Uterus (tissue), 4 donors: ENCODE data around the gene TMEM204. TPM values are rescaled to one million over a fixed set of nuclear protein-coding genes. Genes with fewer than 3 reads are reported as not detected.

ENCODE experiments used
- DNase-seq, 2 donors: peaks; one replicate each; pipeline ENCODE4 v3.0.0-alpha.2; 2019 to 2020
- H3K27ac ChIP-seq, 2 donors: fragments of 200-600 bp; sonication (generic); 1 replicate in 1 of 2; 2 replicates in 1 of 2; pipeline ENCODE4 v1.5.1; 2016 to 2018
- H3K27me3 ChIP-seq, 2 donors: fragments of 200-600 bp; sonication (generic); one replicate each; pipeline ENCODE4 v1.5.1; 2018 to 2019; ENCODE audit warnings: control low read depth in 1 of 2
- H3K36me3 ChIP-seq, 2 donors: fragments of 200-600 bp; sonication (generic); one replicate each; pipeline ENCODE4 v1.5.1; 2019; ENCODE audit warnings: control low read depth in 1 of 2
- H3K4me1 ChIP-seq, 2 donors: fragments of 200-600 bp; sonication (generic); one replicate each; pipeline ENCODE4 v1.5.1; 2018 to 2019; ENCODE audit warnings: control low read depth in 1 of 2
- H3K4me3 ChIP-seq, 2 donors: fragments of 200-600 bp; sonication (generic); 1 replicate in 1 of 2; 2 replicates in 1 of 2; pipeline ENCODE4 v1.5.1; 2018 to 2019; ENCODE audit warnings: mild to moderate bottlenecking in 1 of 2
- H3K9me3 ChIP-seq, 2 donors: fragments of 200-600 bp; sonication (generic); one replicate each; pipeline ENCODE4 v1.5.1; 2019; ENCODE audit warnings: control low read depth in 1 of 2
- POLR2A ChIP-seq, 2 donors: fragments of 450-650 bp; IDR thresholded peaks; one replicate each; pipeline ENCODE4 v1.6.1; 2016; ENCODE audit warnings: antibody characterized with exemption in 2 of 2, mild to moderate bottlenecking in 1 of 2, moderate library complexity in 1 of 2
- intact Hi-C: fragments of 100-400 bp; cut with DNase I; formaldehyde crosslinking; loops from one replicate; pipeline ENCODE4 v1.15.1; 2023; ENCODE audit warnings: low total_unique reads
- total RNA-seq, 4 donors: library from RNA; depleted of rRNA in 3 of 4; stranded (reverse); fragments of >200 nt in 3 of 4; gene quantifications; one replicate each; pipeline versions ENCODE4 v1.1.0 to v1.2.4, GENCODE V29; 2014 to 2023
- TF ChIP-seq, protein P1 (sequence below), 4 experiments: fragments of 200-600 bp in 2 of 4; fragments of 450-650 bp in 2 of 4; sonication (generic) in 2 of 4; IDR thresholded peaks; one replicate each; pipeline ENCODE4 v1.5.1; 2016 to 2019; ENCODE audit warnings: antibody characterized with exemption in 4 of 4, mild to moderate bottlenecking in 2 of 4, moderate library complexity in 1 of 4
- donor health status: DM: yes; HTN: yes; CAD: no.

TMEM204 gene
- total RNA-seq, 4 donors from 2014 or later = 24.8 to 45.3 (median 39.3) TPM

DNA sequence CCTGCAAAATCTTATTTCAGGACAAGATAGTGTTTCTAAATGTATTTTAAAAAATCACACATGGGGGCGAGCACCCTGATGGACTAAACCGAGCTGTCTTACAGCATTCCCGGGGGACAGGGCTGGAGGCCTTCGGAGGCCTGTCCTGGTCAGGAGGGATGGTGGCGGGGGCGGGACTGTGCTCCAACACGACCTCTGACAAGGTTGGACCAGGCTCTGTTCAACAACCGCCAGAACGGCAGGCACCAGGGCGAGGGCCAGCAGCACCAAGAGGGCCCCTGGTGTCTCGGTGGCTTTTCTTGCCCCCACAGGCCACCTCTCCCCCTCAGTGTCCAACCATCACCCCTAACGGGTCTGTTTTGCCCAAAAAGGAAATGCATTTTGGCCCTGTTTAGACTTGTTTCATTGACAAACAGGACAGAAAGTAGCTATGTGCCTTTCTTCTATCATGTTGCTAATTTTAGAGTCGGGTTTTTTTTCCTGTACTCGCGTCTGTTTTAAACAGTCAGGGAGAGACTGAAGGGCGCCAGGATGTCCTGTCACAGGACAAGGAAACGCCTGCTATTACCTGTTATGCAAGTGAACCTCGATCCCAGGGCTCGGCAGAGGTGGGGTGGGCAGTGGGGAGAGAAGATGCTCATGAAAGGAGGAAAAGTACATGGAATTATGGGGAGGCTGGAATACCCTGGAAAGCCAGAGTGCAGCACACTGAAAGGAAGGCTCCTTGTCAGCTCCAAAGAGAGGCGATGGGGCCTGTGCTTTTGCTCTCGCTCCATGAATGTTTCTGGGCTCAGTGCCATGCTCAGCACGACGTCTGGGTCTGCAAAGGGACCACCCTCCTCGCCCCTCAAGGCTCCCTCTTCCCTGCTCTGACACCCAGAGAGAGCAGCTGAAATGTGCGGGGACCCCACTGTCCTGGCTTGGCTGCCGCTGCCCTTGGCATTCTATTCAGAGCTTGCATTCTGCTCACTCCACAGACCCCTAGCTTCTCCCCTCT, 11.9 kb downstream of the TMEM204 start:
- peak overlapping the region; percentile 73 to 77 for H3K27ac ChIP-seq
- intact Hi-C loops = no loop called here
- TF ChIP-seq POLR2A (IDR thresholded peaks at IDR 0.05) = no peak
- TF ChIP-seq, protein P1, sequence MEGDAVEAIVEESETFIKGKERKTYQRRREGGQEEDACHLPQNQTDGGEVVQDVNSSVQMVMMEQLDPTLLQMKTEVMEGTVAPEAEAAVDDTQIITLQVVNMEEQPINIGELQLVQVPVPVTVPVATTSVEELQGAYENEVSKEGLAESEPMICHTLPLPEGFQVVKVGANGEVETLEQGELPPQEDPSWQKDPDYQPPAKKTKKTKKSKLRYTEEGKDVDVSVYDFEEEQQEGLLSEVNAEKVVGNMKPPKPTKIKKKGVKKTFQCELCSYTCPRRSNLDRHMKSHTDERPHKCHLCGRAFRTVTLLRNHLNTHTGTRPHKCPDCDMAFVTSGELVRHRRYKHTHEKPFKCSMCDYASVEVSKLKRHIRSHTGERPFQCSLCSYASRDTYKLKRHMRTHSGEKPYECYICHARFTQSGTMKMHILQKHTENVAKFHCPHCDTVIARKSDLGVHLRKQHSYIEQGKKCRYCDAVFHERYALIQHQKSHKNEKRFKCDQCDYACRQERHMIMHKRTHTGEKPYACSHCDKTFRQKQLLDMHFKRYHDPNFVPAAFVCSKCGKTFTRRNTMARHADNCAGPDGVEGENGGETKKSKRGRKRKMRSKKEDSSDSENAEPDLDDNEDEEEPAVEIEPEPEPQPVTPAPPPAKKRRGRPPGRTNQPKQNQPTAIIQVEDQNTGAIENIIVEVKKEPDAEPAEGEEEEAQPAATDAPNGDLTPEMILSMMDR (IDR thresholded peaks at IDR 0.05) = no peak
- no peak overlapping the region for H3K4me3 ChIP-seq
- H3K36me3 ChIP-seq = no peaks in the 10 kb centered on the region
- H3K27me3 ChIP-seq = no peaks in the 10 kb centered on the region
- H3K9me3 ChIP-seq = no peaks in the 10 kb centered on the region
- peaks cover 0 to 28% of the 10 kb centered on the region in 2 donors for H3K4me1 ChIP-seq
- DNase-seq = peak in 1 of 2 donors; percentile 67

DNA sequence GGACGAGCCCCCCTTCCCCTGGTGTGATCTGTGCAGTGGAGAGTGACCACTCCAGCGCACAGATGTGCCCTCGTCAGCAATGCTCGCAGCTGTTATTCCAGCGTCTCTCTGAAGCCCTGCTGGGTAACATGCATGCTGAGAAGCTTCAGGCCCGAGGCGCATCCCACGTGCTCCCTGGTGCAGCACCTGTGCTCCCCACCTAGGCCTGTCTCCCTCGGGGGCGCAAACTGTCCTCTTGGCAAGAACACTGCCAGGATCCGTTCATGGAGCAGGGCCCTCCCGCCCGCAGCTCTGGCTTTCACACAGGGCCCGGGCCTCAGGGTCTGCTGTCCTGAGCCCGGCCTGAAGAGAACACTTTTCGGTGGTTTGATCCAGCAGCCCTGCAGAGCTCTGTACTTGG, 13.0 kb downstream of the TMEM204 start:
- TF ChIP-seq, protein P1 (IDR thresholded peaks at IDR 0.05) = no peak
- peaks cover 0 to 28% of the 10 kb centered on the region in 2 donors for H3K4me1 ChIP-seq
- no peaks in the 10 kb centered on the region for H3K9me3 ChIP-seq
- peak overlapping the region in 1 of 2 donors; percentile 77 for H3K27ac ChIP-seq
- intact Hi-C loops = no loop called here
- H3K36me3 ChIP-seq = no peaks in the 10 kb centered on the region
- no peaks in the 10 kb centered on the region for H3K27me3 ChIP-seq
- no peak overlapping the region for H3K4me3 ChIP-seq
- no peak for DNase-seq

DNA sequence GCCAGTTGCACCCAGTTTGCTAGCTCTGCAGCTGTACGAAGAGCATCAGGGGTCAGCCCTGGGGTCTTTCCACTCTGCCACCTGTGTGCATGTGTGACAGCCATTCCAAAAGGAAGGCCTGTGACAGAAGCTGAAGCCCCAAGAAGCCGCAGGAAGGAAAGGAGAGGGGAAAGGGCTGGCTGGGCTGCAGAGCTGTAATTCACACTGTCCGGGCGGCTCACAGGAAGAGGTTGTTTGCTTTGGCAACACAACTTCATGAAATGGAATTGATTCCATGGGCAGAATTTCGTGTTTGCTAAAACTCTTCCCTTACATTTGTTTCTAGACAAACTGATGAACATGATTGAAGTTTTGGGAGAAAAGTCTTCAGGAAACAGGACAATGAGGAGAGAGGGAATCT, 14.8 kb downstream of the TMEM204 start:
- H3K9me3 ChIP-seq = no peaks in the 10 kb centered on the region
- no peak for DNase-seq
- no peak for TF ChIP-seq POLR2A (IDR thresholded peaks at IDR 0.05)
- TF ChIP-seq, protein P1 (IDR thresholded peaks at IDR 0.05) = no peak
- H3K36me3 ChIP-seq = no peaks in the 10 kb centered on the region
- no peaks in the 10 kb centered on the region for H3K27me3 ChIP-seq
- H3K4me1 ChIP-seq = peaks cover 0 to 21% of the 10 kb centered on the region in 2 donors
- peak overlapping the region; percentile 5 to 30 for H3K27ac ChIP-seq
- intact Hi-C loops = no loop called here
- H3K4me3 ChIP-seq = no peak overlapping the region

DNA sequence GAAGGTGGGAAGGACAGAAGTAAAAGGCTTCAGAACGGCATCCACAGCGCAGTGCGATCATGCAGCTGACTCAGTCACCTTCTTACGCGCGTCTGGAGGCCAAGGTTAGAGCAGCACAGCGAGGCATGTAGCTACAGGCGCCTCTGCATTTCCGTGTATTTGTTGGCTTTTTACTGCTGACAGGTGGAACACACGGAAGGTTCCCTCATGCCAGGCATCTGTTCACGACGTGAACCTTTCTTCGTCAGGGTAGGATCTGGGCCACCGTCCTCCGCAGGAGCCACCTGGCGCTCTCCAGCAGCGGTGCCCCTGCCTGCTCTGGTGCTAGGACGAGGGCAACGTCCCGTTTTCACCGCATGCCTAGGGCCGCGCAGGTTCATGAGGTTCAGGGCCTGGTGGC, 15.3 kb downstream of the TMEM204 start:
- no peak overlapping the region for H3K4me3 ChIP-seq
- no peaks in the 10 kb centered on the region for H3K27me3 ChIP-seq
- peaks cover 0 to 18% of the 10 kb centered on the region in 2 donors for H3K4me1 ChIP-seq
- DNase-seq = no peak
- peak overlapping the region; percentile 5 to 9 for H3K27ac ChIP-seq
- H3K36me3 ChIP-seq = no peaks in the 10 kb centered on the region
- intact Hi-C loops = no loop called here
- H3K9me3 ChIP-seq = no peaks in the 10 kb centered on the region
- TF ChIP-seq, protein P1 (IDR thresholded peaks at IDR 0.05) = no peak
- TF ChIP-seq POLR2A (IDR thresholded peaks at IDR 0.05) = no peak

DNA sequence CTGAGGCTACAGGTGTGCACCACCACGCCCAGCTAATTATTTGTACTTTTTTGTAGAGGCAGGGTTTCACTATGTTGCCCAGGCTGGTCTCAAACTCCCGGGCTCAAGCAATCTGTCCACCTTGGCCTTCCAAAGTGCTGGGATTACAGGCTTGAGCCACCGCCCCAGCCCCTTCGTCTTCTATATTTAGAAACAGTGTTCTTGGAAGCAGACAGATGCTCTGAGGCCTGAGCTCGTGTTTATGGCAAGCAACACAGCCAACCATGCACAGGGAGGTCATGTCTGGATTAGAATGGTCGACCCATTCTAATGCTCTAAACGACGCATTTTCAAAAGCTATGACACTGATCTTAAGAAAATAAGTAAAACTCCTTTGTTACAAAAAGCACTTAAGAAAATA, 16.6 kb downstream of the TMEM204 start:
- no peak for DNase-seq
- no peaks in the 10 kb centered on the region for H3K9me3 ChIP-seq
- H3K27ac ChIP-seq = peak overlapping the region; percentile 8 to 33
- TF ChIP-seq, protein P1 (IDR thresholded peaks at IDR 0.05) = no peak
- no peak for TF ChIP-seq POLR2A (IDR thresholded peaks at IDR 0.05)
- no peaks in the 10 kb centered on the region for H3K36me3 ChIP-seq
- intact Hi-C loops = no loop called here
- peaks cover 0 to 10% of the 10 kb centered on the region in 2 donors for H3K4me1 ChIP-seq
- no peak overlapping the region for H3K4me3 ChIP-seq
- no peaks in the 10 kb centered on the region for H3K27me3 ChIP-seq
